ENCODE measurements around the gene ASCL1.

Gene ASCL1

DNA sequence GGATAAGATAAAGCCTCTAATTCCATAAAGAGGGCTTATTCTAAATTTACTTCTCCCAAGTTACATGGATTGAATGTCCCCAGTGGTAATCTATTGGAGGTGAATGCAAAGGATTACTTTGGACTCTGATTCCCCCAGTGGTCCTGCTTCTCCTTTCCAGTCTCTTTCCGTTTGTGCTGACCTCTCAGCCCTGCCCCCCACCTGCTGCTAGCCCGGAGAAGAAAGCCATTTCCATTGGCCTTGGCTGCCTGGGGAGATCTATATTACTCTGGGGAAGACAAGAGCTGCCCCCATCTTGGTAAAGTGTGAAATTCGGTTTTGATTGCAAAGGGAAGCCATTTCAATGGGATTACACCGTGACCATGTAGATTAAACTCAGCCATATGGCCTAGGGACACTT, 13.3 kb downstream of the ASCL1 start:
- no peak overlapping the region for H3K4me2 ChIP-seq (ENCODE audit: insufficient read depth, low read length, poor library complexity, severe bottlenecking)
- no peak for DNase-seq (ENCODE audit: low spot score)
- no peak overlapping the region for H2AK5ac ChIP-seq (ENCODE audit: low read depth, low read length)
- WGBS, 2 donors (ENCODE audit: extremely low coverage in 2 of 2, insufficient read length in 2 of 2, insufficient replicate concordance in 1 of 2): no CpG with 5 or more reads among the region's 4 CpGs
- no peak overlapping the region for H2BK15ac ChIP-seq (ENCODE audit: low read length)
- no peak overlapping the region for H2BK12ac ChIP-seq (ENCODE audit: low read length)
- no peak overlapping the region for H3K18ac ChIP-seq (ENCODE audit: low read length)
- H4K91ac ChIP-seq (ENCODE audit: low read depth, low read length, poor library complexity): no peak overlapping the region
- H3K36me3 ChIP-seq (replicated peaks in 1 of 2; ENCODE audit: control insufficient read depth in 2 of 2, insufficient read depth in 2 of 2, low read length in 2 of 2): no peaks in the 10 kb centered on the region
- no peak overlapping the region for H3K4ac ChIP-seq (ENCODE audit: low read length)
- H2AFZ ChIP-seq (ENCODE audit: low read length): no peak overlapping the region
- H3K14ac ChIP-seq (ENCODE audit: low read length): no peak overlapping the region
- H4K8ac ChIP-seq (ENCODE audit: low read depth, low read length): no peak overlapping the region
- peaks cover 0 to 2% of the 10 kb centered on the region in 2 donors for H3K4me1 ChIP-seq (ENCODE audit: control insufficient read depth in 2 of 2, insufficient read depth in 1 of 2, low read depth in 1 of 2, low read length in 2 of 2)
- H3K23ac ChIP-seq (ENCODE audit: low read depth, low read length, poor library complexity): no peak overlapping the region
- no peak overlapping the region for H2BK120ac ChIP-seq (ENCODE audit: low read depth, low read length)
- H3K9ac ChIP-seq (ENCODE audit: low read depth, low read length, poor library complexity): no peak overlapping the region
- no peak overlapping the region for H2BK5ac ChIP-seq (ENCODE audit: low read length)
- H3K79me1 ChIP-seq (ENCODE audit: low read depth, low read length): no peaks in the 10 kb centered on the region
- H3K27ac ChIP-seq (replicated peaks; ENCODE audit: low read length): no peak overlapping the region
- no peaks in the 10 kb centered on the region for H3K9me3 ChIP-seq (replicated peaks in 1 of 2; ENCODE audit: control insufficient read depth in 2 of 2, insufficient read depth in 1 of 2, low read depth in 1 of 2, low read length in 2 of 2)
- H3K27me3 ChIP-seq (ENCODE audit: control insufficient read depth in 3 of 3, insufficient read depth in 3 of 3, low read depth in 1 of 3, low read length in 3 of 3): peaks cover 0 to 28% (median 11%) of the 10 kb centered on the region in 3 experiments
- no peak overlapping the region for H3K4me3 ChIP-seq (ENCODE audit: low read length in 2 of 2)

DNA sequence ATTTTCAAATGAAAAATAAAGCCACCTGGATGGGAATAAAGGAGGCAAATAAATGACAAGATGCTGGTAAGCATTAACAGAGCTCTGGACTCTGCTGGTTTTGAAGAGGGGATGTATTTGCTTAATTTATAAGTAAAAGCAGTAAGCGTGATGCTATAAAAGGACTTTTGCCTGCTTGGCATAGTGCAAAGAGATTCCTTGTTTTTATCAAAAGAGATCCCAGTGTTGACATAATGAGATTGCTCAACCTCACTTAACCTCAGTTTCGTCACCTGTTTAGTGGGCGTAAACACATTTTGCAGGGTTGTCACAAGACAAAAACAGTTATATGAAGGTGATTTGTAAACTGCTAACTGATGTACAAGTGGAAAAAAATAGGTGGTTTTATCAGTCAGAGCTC, 13.8 kb downstream of the ASCL1 start:
- H2AFZ ChIP-seq (ENCODE audit: low read length): no peak overlapping the region
- peaks cover 0 to 23% (median 7%) of the 10 kb centered on the region in 3 experiments for H3K27me3 ChIP-seq (ENCODE audit: control insufficient read depth in 3 of 3, insufficient read depth in 3 of 3, low read depth in 1 of 3, low read length in 3 of 3)
- H2BK12ac ChIP-seq (ENCODE audit: low read length): no peak overlapping the region
- H4K8ac ChIP-seq (ENCODE audit: low read depth, low read length): no peak overlapping the region
- H2BK120ac ChIP-seq (ENCODE audit: low read depth, low read length): no peak overlapping the region
- no peak overlapping the region for H4K91ac ChIP-seq (ENCODE audit: low read depth, low read length, poor library complexity)
- no peak overlapping the region for H3K23ac ChIP-seq (ENCODE audit: low read depth, low read length, poor library complexity)
- WGBS, 2 donors (ENCODE audit: extremely low coverage in 2 of 2, insufficient read length in 2 of 2, insufficient replicate concordance in 1 of 2): no CpG with 5 or more reads among the region's 3 CpGs
- H3K9ac ChIP-seq (ENCODE audit: low read depth, low read length, poor library complexity): no peak overlapping the region
- H3K14ac ChIP-seq (ENCODE audit: low read length): no peak overlapping the region
- no peak overlapping the region for H3K27ac ChIP-seq (replicated peaks; ENCODE audit: low read length)
- H3K4ac ChIP-seq (ENCODE audit: low read length): no peak overlapping the region
- H3K4me1 ChIP-seq (ENCODE audit: control insufficient read depth in 2 of 2, insufficient read depth in 1 of 2, low read depth in 1 of 2, low read length in 2 of 2): no peaks in the 10 kb centered on the region
- no peaks in the 10 kb centered on the region for H3K79me1 ChIP-seq (ENCODE audit: low read depth, low read length)
- H3K4me2 ChIP-seq (ENCODE audit: insufficient read depth, low read length, poor library complexity, severe bottlenecking): no peak overlapping the region
- no peak overlapping the region for H3K4me3 ChIP-seq (ENCODE audit: low read length in 2 of 2)
- H2BK5ac ChIP-seq (ENCODE audit: low read length): no peak overlapping the region
- no peak overlapping the region for H3K18ac ChIP-seq (ENCODE audit: low read length)
- no peak overlapping the region for H2AK5ac ChIP-seq (ENCODE audit: low read depth, low read length)
- no peak for DNase-seq (ENCODE audit: low spot score)
- no peak overlapping the region for H2BK15ac ChIP-seq (ENCODE audit: low read length)
- no peaks in the 10 kb centered on the region for H3K9me3 ChIP-seq (replicated peaks in 1 of 2; ENCODE audit: control insufficient read depth in 2 of 2, insufficient read depth in 1 of 2, low read depth in 1 of 2, low read length in 2 of 2)
- no peaks in the 10 kb centered on the region for H3K36me3 ChIP-seq (replicated peaks in 1 of 2; ENCODE audit: control insufficient read depth in 2 of 2, insufficient read depth in 2 of 2, low read length in 2 of 2)

DNA sequence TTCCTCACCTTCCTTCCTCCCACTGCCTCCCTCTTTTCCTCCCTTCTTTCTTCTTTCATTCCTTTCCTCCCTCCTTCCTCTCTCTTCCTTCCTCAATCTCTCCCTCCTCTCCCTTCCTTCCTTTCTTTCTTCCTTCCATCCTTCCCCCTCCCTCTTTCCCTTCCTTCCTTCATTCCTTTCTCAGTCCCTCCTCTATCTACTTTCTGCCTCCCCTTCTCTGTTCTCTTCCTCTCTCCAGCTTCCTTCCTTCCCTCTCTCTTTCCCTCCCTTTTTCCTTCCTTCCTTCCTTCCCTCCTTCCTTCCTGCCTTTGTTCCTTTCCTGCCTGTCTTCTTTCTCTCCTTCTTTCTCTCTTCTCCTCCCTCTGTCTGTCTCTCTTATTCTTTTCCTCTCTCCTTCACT, 16.1 kb downstream of the ASCL1 start:
- H2BK5ac ChIP-seq (ENCODE audit: low read length): no peak overlapping the region
- no peak overlapping the region for H3K23ac ChIP-seq (ENCODE audit: low read depth, low read length, poor library complexity)
- no peaks in the 10 kb centered on the region for H3K36me3 ChIP-seq (replicated peaks in 1 of 2; ENCODE audit: control insufficient read depth in 2 of 2, insufficient read depth in 2 of 2, low read length in 2 of 2)
- H3K18ac ChIP-seq (ENCODE audit: low read length): no peak overlapping the region
- no peak overlapping the region for H3K9ac ChIP-seq (ENCODE audit: low read depth, low read length, poor library complexity)
- H3K4ac ChIP-seq (ENCODE audit: low read length): no peak overlapping the region
- DNase-seq (ENCODE audit: low spot score): no peak
- H2AK5ac ChIP-seq (ENCODE audit: low read depth, low read length): no peak overlapping the region
- no peak overlapping the region for H3K4me2 ChIP-seq (ENCODE audit: insufficient read depth, low read length, poor library complexity, severe bottlenecking)
- no peak overlapping the region for H3K27ac ChIP-seq (replicated peaks; ENCODE audit: low read length)
- H2BK15ac ChIP-seq (ENCODE audit: low read length): no peak overlapping the region
- no peaks in the 10 kb centered on the region for H3K79me1 ChIP-seq (ENCODE audit: low read depth, low read length)
- H3K9me3 ChIP-seq (replicated peaks in 1 of 2; ENCODE audit: control insufficient read depth in 2 of 2, insufficient read depth in 1 of 2, low read depth in 1 of 2, low read length in 2 of 2): no peaks in the 10 kb centered on the region
- no peak overlapping the region for H3K4me3 ChIP-seq (ENCODE audit: low read length in 2 of 2)
- no peak overlapping the region for H2BK12ac ChIP-seq (ENCODE audit: low read length)
- no peak overlapping the region for H4K8ac ChIP-seq (ENCODE audit: low read depth, low read length)
- H2BK120ac ChIP-seq (ENCODE audit: low read depth, low read length): no peak overlapping the region
- no peak overlapping the region for H3K14ac ChIP-seq (ENCODE audit: low read length)
- no peak overlapping the region for H4K91ac ChIP-seq (ENCODE audit: low read depth, low read length, poor library complexity)
- peaks cover 0 to 5% (median 0%) of the 10 kb centered on the region in 3 experiments for H3K27me3 ChIP-seq (ENCODE audit: control insufficient read depth in 3 of 3, insufficient read depth in 3 of 3, low read depth in 1 of 3, low read length in 3 of 3)
- no peak overlapping the region for H2AFZ ChIP-seq (ENCODE audit: low read length)
- H3K4me1 ChIP-seq (ENCODE audit: control insufficient read depth in 2 of 2, insufficient read depth in 1 of 2, low read depth in 1 of 2, low read length in 2 of 2): peaks cover 5 to 6% of the 10 kb centered on the region in 2 donors

DNA sequence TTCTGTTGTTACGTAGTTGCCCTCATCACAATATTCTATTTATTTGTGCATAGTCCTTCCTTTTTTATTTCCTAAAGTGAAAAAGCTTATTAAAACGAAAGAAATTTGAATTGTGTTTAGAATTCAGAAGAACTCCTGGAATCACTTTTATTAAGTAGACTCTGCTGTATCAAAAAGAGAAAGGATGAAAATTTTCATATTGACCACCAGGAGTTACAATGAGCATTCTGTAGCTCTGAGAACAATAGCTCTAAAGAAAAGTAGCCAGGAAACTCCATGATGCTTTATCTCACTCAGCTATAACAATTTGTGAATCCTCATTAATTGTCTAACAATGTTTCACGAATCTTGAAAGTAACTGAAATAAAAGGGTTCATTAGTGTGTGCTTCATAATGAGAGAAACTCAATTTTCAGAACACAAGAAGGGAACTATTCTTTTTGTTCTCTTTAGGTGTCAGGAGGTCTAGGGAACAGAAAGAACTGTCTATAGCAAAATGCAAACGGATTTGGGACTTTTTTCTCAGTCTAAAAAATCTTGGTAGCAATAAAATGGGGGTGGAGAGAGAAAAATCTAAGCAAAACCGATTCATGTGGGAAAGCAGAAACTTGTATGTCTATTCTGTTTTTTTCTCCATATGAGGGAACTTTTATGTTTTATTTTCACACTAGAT, 19.3 kb downstream of the ASCL1 start:
- H2AFZ ChIP-seq (ENCODE audit: low read length): no peak overlapping the region
- no peak overlapping the region for H3K4me3 ChIP-seq (ENCODE audit: low read length in 2 of 2)
- no peaks in the 10 kb centered on the region for H3K9me3 ChIP-seq (replicated peaks in 1 of 2; ENCODE audit: control insufficient read depth in 2 of 2, insufficient read depth in 1 of 2, low read depth in 1 of 2, low read length in 2 of 2)
- no peaks in the 10 kb centered on the region for H3K79me1 ChIP-seq (ENCODE audit: low read depth, low read length)
- no peak overlapping the region for H4K8ac ChIP-seq (ENCODE audit: low read depth, low read length)
- H3K36me3 ChIP-seq (replicated peaks in 1 of 2; ENCODE audit: control insufficient read depth in 2 of 2, insufficient read depth in 2 of 2, low read length in 2 of 2): no peaks in the 10 kb centered on the region
- H2AK5ac ChIP-seq (ENCODE audit: low read depth, low read length): no peak overlapping the region
- H3K4me2 ChIP-seq (ENCODE audit: insufficient read depth, low read length, poor library complexity, severe bottlenecking): no peak overlapping the region
- H3K27ac ChIP-seq (replicated peaks; ENCODE audit: low read length): no peak overlapping the region
- no peaks in the 10 kb centered on the region for H3K27me3 ChIP-seq (ENCODE audit: control insufficient read depth in 3 of 3, insufficient read depth in 3 of 3, low read depth in 1 of 3, low read length in 3 of 3)
- H3K4ac ChIP-seq (ENCODE audit: low read length): no peak overlapping the region
- no peak overlapping the region for H3K23ac ChIP-seq (ENCODE audit: low read depth, low read length, poor library complexity)
- H4K91ac ChIP-seq (ENCODE audit: low read depth, low read length, poor library complexity): no peak overlapping the region
- H2BK12ac ChIP-seq (ENCODE audit: low read length): no peak overlapping the region
- H3K18ac ChIP-seq (ENCODE audit: low read length): no peak overlapping the region
- H3K14ac ChIP-seq (ENCODE audit: low read length): no peak overlapping the region
- no CpG with 5 or more reads among the region's 5 CpGs for WGBS, 2 donors (ENCODE audit: extremely low coverage in 2 of 2, insufficient read length in 2 of 2, insufficient replicate concordance in 1 of 2)
- peaks cover 5 to 11% of the 10 kb centered on the region in 2 donors for H3K4me1 ChIP-seq (ENCODE audit: control insufficient read depth in 2 of 2, insufficient read depth in 1 of 2, low read depth in 1 of 2, low read length in 2 of 2)
- no peak for DNase-seq (ENCODE audit: low spot score)
- H3K9ac ChIP-seq (ENCODE audit: low read depth, low read length, poor library complexity): no peak overlapping the region
- no peak overlapping the region for H2BK15ac ChIP-seq (ENCODE audit: low read length)
- H2BK120ac ChIP-seq (ENCODE audit: low read depth, low read length): no peak overlapping the region
- H2BK5ac ChIP-seq (ENCODE audit: low read length): no peak overlapping the region
